ENCODE data around the gene ZNF469.
A peak's percentile ranks its signal among the peaks of the same experiment; 100 is the strongest.

The ZNF469 gene

GRCh38 chr16:88398170-88398873 lies 15.6 kb downstream of the ZNF469 start:
- H3K4me3 ChIP-seq (ENCODE audit: control insufficient read depth in 1 of 7, extremely low read depth in 1 of 7, insufficient read depth in 4 of 7, low read depth in 2 of 7, low read length in 6 of 7) = no peak overlapping the region
- H3K9me3 ChIP-seq (ENCODE audit: control extremely low read depth in 1 of 5, control insufficient read depth in 4 of 5, insufficient read depth in 2 of 5, low read depth in 1 of 5, low read length in 4 of 5) = no peaks in the 10 kb centered on the region
- DNase-seq = peak in 1 of 3 donors; percentile 9
- H3K27me3 ChIP-seq (replicated peaks in 2 of 5; ENCODE audit: control insufficient read depth in 4 of 5, insufficient read depth in 5 of 5, low read length in 4 of 5) = peaks cover 0 to 1% (median 0%) of the 10 kb centered on the region in 5 experiments
- CTCF ChIA-PET = no interaction called here
- no peaks in the 10 kb centered on the region for H3K36me3 ChIP-seq (ENCODE audit: control insufficient read depth in 4 of 4, insufficient read depth in 4 of 4, low read length in 3 of 4)
- POLR2A ChIA-PET = no interaction called here
- H3K4me1 ChIP-seq (ENCODE audit: control extremely low read depth in 1 of 4, control insufficient read depth in 4 of 4, insufficient read depth in 4 of 4, low read length in 3 of 4) = no peaks in the 10 kb centered on the region
- H3K27ac ChIP-seq (ENCODE audit: insufficient read depth in 1 of 2, low read depth in 1 of 2, low read length in 2 of 2, poor library complexity in 1 of 2, severe bottlenecking in 2 of 2) = no peak overlapping the region
- 95% methylated on average over 20 of the region's 20 CpGs for WGBS (ENCODE audit: insufficient coverage)

GRCh38 chr16:88398874-88399178 lies 16.1 kb downstream of the ZNF469 start:
- ChIA-PET CTCF (interaction anchor here (1.3 kb wide), 1 partner anchor 9 kb away, joined by 3 read pairs; no protein-coding TSS in a partner anchor), POLR2A (no interaction called here)
- Histone ChIP-seq H3K4me1 (ENCODE audit: control extremely low read depth in 1 of 4, control insufficient read depth in 4 of 4, insufficient read depth in 4 of 4, low read length in 3 of 4) (no peaks in the 10 kb centered on the region), H3K27ac (ENCODE audit: insufficient read depth in 1 of 2, low read depth in 1 of 2, low read length in 2 of 2, poor library complexity in 1 of 2, severe bottlenecking in 2 of 2) (no peak overlapping the region), H3K9me3 (ENCODE audit: control extremely low read depth in 1 of 5, control insufficient read depth in 4 of 5, insufficient read depth in 2 of 5, low read depth in 1 of 5, low read length in 4 of 5) (no peaks in the 10 kb centered on the region), H3K4me3 (ENCODE audit: control insufficient read depth in 1 of 7, extremely low read depth in 1 of 7, insufficient read depth in 4 of 7, low read depth in 2 of 7, low read length in 6 of 7) (no peak overlapping the region), H3K36me3 (ENCODE audit: control insufficient read depth in 4 of 4, insufficient read depth in 4 of 4, low read length in 3 of 4) (no peaks in the 10 kb centered on the region), H3K27me3 (replicated peaks in 2 of 5; ENCODE audit: control insufficient read depth in 4 of 5, insufficient read depth in 5 of 5, low read length in 4 of 5) (no peaks in the 10 kb centered on the region)
- no peak for DNase-seq
- 90% methylated on average over 8 of the region's 8 CpGs for WGBS (ENCODE audit: insufficient coverage)

DNA sequence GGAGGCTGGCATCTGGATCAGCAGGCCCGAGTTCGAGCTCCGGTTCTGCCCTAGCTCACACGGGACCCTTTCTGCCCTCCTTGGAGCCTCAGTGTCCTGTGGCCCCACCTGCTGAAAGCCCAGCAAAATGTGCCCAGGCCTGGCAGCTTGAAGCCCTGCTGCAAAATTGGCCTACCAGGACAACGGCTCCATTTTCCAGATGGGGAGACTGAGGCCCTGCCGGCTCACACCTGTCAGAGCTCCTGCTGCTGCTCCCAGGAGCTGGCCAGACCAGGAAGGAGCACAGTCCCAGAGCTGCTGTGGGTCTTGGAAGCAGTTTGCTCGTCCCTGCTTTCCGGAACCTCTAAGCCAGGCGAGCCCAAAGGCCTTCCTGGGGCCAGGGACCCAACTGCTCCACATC lies 17.4 kb downstream of the ZNF469 start:
- Histone ChIP-seq H3K27ac (ENCODE audit: insufficient read depth in 1 of 2, low read depth in 1 of 2, low read length in 2 of 2, poor library complexity in 1 of 2, severe bottlenecking in 2 of 2) (no peak overlapping the region), H3K4me3 (ENCODE audit: control insufficient read depth in 1 of 7, extremely low read depth in 1 of 7, insufficient read depth in 4 of 7, low read depth in 2 of 7, low read length in 6 of 7) (no peak overlapping the region), H3K9me3 (ENCODE audit: control extremely low read depth in 1 of 5, control insufficient read depth in 4 of 5, insufficient read depth in 2 of 5, low read depth in 1 of 5, low read length in 4 of 5) (no peaks in the 10 kb centered on the region), H3K27me3 (replicated peaks in 2 of 5; ENCODE audit: control insufficient read depth in 4 of 5, insufficient read depth in 5 of 5, low read length in 4 of 5) (no peaks in the 10 kb centered on the region), H3K4me1 (ENCODE audit: control extremely low read depth in 1 of 4, control insufficient read depth in 4 of 4, insufficient read depth in 4 of 4, low read length in 3 of 4) (no peaks in the 10 kb centered on the region), H3K36me3 (ENCODE audit: control insufficient read depth in 4 of 4, insufficient read depth in 4 of 4, low read length in 3 of 4) (no peaks in the 10 kb centered on the region)
- CTCF ChIA-PET = interaction anchor here (1.6 kb wide), 1 partner anchor 10 kb away, joined by 4 read pairs; no protein-coding TSS in a partner anchor
- 97% methylated on average over 9 of the region's 9 CpGs for WGBS (ENCODE audit: insufficient coverage)
- DNase-seq = no peak
- POLR2A ChIA-PET = no interaction called here

- H3K27me3 ChIP-seq (replicated peaks in 2 of 5; ENCODE audit: control insufficient read depth in 4 of 5, insufficient read depth in 5 of 5, low read length in 4 of 5) = no peaks in the 10 kb centered on the region
- no peaks in the 10 kb centered on the region for H3K9me3 ChIP-seq (ENCODE audit: control extremely low read depth in 1 of 5, control insufficient read depth in 4 of 5, insufficient read depth in 2 of 5, low read depth in 1 of 5, low read length in 4 of 5)
- CTCF ChIA-PET = interaction anchor here (1.2 kb wide), 1 partner anchor 36 kb away, joined by 3 read pairs; no protein-coding TSS in a partner anchor
- no peak overlapping the region for H3K4me3 ChIP-seq (ENCODE audit: control insufficient read depth in 1 of 7, extremely low read depth in 1 of 7, insufficient read depth in 4 of 7, low read depth in 2 of 7, low read length in 6 of 7)
- H3K36me3 ChIP-seq (ENCODE audit: control insufficient read depth in 4 of 4, insufficient read depth in 4 of 4, low read length in 3 of 4) = no peaks in the 10 kb centered on the region
- peaks cover 0 to 5% (median 2%) of the 10 kb centered on the region in 4 experiments for H3K4me1 ChIP-seq (ENCODE audit: control extremely low read depth in 1 of 4, control insufficient read depth in 4 of 4, insufficient read depth in 4 of 4, low read length in 3 of 4)
- no peak for DNase-seq
- WGBS (ENCODE audit: insufficient coverage) = 100% methylated on average over 3 of the region's 3 CpGs
- POLR2A ChIA-PET = no interaction called here
- H3K27ac ChIP-seq (ENCODE audit: insufficient read depth in 1 of 2, low read depth in 1 of 2, low read length in 2 of 2, poor library complexity in 1 of 2, severe bottlenecking in 2 of 2) = no peak overlapping the region
Observed at GRCh38 chr16:88401604-88402246, 19.0 kb downstream of the ZNF469 start.

DNA sequence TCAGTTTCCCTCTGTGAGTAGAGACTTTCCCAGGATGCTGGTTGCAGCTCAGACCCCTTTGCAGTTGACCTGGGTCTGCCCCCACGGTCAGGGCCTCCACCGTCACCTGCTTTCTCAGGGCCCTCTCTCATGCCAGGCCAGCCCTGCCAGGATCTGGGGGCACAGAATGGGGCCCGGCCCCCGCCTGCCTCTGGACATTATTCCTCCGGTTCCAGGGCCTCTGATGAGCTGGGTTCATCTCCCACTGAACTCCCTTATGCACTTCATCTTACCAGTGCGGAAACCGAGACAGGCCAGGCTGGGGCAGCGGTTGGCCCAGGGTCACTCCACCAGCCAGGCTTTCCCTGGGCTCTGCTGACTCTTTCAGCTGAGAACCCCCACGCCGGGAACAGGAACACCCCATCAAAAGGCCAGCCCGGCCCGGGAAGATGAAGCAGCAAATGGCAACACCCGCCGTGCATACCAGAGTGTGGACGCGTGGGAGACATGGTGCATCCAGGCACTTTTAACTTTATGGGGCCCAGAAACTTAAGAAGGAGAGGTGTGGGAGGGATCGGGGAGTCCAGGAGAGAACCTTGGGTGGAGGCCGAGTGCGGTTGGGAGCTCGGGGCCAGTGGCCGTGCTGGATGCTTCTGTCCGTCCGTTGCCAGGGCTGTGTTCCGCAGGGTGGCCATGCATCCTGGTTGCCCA lies 19.9 kb downstream of the ZNF469 start:
- ChIA-PET POLR2A (no interaction called here), CTCF (interaction anchor here (1.2 kb wide), 1 partner anchor 35 kb away, joined by 3 read pairs; no protein-coding TSS in a partner anchor)
- no peak overlapping the region for H3K4me3 ChIP-seq (ENCODE audit: control insufficient read depth in 1 of 7, extremely low read depth in 1 of 7, insufficient read depth in 4 of 7, low read depth in 2 of 7, low read length in 6 of 7)
- no peaks in the 10 kb centered on the region for H3K27me3 ChIP-seq (replicated peaks in 2 of 5; ENCODE audit: control insufficient read depth in 4 of 5, insufficient read depth in 5 of 5, low read length in 4 of 5)
- H3K4me1 ChIP-seq (ENCODE audit: control extremely low read depth in 1 of 4, control insufficient read depth in 4 of 4, insufficient read depth in 4 of 4, low read length in 3 of 4) = peaks cover 0 to 13% (median 7%) of the 10 kb centered on the region in 4 experiments
- H3K27ac ChIP-seq (ENCODE audit: insufficient read depth in 1 of 2, low read depth in 1 of 2, low read length in 2 of 2, poor library complexity in 1 of 2, severe bottlenecking in 2 of 2) = no peak overlapping the region
- no peak for DNase-seq
- WGBS (ENCODE audit: insufficient coverage) = 80% methylated on average over 20 of the region's 24 CpGs
- H3K36me3 ChIP-seq (ENCODE audit: control insufficient read depth in 4 of 4, insufficient read depth in 4 of 4, low read length in 3 of 4) = no peaks in the 10 kb centered on the region
- no peaks in the 10 kb centered on the region for H3K9me3 ChIP-seq (ENCODE audit: control extremely low read depth in 1 of 5, control insufficient read depth in 4 of 5, insufficient read depth in 2 of 5, low read depth in 1 of 5, low read length in 4 of 5)

- Histone ChIP-seq H3K27ac (ENCODE audit: insufficient read depth in 1 of 2, low read depth in 1 of 2, low read length in 2 of 2, poor library complexity in 1 of 2, severe bottlenecking in 2 of 2) (no peak overlapping the region), H3K4me3 (ENCODE audit: control insufficient read depth in 1 of 7, extremely low read depth in 1 of 7, insufficient read depth in 4 of 7, low read depth in 2 of 7, low read length in 6 of 7) (no peak overlapping the region), H3K27me3 (replicated peaks in 2 of 5; ENCODE audit: control insufficient read depth in 4 of 5, insufficient read depth in 5 of 5, low read length in 4 of 5) (no peaks in the 10 kb centered on the region), H3K4me1 (ENCODE audit: control extremely low read depth in 1 of 4, control insufficient read depth in 4 of 4, insufficient read depth in 4 of 4, low read length in 3 of 4) (peaks cover 0 to 25% (median 9%) of the 10 kb centered on the region in 4 experiments), H3K36me3 (ENCODE audit: control insufficient read depth in 4 of 4, insufficient read depth in 4 of 4, low read length in 3 of 4) (no peaks in the 10 kb centered on the region), H3K9me3 (ENCODE audit: control extremely low read depth in 1 of 5, control insufficient read depth in 4 of 5, insufficient read depth in 2 of 5, low read depth in 1 of 5, low read length in 4 of 5) (no peaks in the 10 kb centered on the region)
- CTCF ChIA-PET = no interaction called here
- POLR2A ChIA-PET = no interaction called here
- WGBS (ENCODE audit: insufficient coverage) = 96% methylated on average over 19 of the region's 22 CpGs
- no peak for DNase-seq
Observed at GRCh38 chr16:88403794-88404581, 21.2 kb downstream of the ZNF469 start.
